DMS153 treated with DMSO at 0.1 percent for 48 hours (cell line): Measurements from ENCODE around the gene PSMA5.
"Not testable (repeated sequence)": the region's sequence is repeated elsewhere in the genome, so short reads cannot be mapped to it uniquely, and the experiment has no call there.

Source experiments
- DNase-seq: peaks from one replicate; lab custom pipeline; 2025; ENCODE audit not compliant: unreplicated experiment; lab: John Stamatoyannopoulos, UW

Gene PSMA5

DNA sequence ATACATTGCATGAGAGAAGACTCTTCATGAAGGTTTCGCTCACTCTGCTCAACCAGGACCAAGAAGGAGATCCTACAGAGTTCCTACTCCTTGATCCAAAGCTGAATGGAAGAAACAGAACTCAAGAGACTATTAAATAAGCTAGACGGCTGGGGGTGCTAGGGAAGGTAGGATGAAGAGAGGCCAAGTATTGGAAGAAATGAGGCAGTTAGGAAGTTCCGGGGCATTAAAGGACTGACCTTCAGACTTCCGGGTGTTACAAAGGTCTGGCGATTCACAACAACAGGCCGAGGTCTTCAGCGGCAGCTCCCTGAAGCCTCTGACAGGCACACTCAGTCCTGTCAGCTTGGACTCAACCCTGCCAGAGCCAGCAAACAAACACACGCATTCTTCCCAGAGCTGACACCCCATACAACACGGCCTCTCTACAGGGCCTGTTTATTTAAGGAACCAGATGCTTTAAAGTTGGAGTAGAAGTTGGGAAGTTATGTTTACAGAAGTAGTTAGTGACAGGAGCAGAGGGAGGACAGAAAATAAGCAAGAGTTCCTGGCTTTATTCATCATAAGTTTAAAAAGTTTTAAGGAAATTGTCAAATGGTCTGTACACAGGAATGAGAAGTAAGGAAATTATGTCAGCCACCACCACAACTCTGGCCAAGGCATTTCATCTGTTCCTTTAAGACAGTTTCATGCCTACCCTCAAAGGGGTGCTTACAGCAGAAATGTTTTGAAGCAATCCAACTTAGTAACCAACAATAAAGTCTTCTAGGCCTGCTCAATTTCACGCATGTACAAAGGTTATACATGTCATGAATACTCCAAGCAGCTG is 33.2 kb downstream of the PSMA5 start:
- no peak for DNase-seq

DNA sequence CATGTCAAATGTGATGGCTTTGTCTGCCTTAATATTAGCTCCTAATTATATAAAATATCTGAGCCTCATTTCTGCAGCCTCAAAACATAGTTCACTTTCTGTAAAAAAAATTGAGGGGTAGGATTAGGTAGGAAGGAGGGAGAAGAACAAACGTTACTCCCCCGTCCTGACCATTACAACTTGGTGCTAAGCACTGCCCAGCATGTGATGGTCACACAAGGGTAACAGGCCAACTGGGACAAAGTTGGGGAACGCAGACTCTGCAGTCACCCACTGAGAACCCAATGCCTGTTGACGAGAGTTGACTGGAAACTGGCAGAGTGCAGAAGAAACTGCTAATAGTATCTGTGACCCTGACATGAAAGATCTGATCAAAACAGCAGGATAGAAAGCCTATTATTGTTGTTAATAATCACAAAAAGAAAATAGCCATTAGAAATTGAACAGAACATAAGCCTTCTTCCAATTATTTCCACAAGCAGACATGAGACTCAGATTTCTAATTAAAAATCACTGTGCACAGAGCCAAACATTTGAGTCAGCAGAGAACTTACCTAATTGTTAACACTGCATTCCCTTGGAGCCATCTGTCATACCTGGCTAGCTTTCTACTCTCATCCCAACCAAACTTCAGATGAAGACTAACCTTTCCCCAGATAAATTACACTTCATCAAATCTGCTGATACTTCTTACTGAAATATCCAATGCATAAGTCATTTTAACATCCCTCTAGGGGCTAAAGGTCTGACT is 34.0 kb downstream of the PSMA5 start:
- no peak for DNase-seq

DNA sequence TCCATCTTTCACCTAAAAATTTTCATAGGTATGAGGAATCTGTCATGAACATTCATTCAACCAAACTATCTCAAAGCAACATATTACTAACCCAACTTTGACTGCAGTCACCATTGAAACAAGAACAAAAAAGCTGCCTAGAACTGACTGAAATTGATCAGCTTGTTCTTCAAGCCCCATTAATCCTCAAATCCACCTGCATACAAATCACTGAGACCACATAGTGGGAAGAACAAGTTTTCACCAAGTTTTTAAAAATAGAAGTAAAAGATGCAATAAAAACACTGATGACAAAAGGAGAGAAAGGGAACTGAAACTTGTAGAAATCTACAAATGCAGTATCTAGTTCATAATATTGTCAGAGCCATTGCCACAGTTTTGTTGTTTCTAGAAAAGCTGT is 34.6 kb downstream of the PSMA5 start:
- no peak for DNase-seq

DNA sequence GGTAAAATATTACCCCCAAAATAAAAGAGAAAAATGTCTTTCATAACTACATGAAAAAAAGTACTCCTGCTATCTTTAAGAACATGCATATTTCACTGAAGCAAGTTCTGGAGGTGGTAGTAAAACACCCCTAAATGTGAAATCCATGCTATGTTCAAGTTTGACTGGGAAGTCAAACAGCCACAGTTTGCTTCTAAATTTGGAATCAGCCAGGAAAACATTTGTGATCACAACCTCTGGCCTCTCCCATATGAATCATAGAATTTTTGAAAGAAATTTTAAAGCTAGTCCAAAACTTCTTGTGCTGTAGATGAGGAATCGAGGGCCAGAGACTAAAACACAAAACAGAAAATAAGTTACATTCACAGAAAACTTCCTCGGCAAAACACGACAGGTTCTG is 35.1 kb downstream of the PSMA5 start:
- DNase-seq: no peak

DNA sequence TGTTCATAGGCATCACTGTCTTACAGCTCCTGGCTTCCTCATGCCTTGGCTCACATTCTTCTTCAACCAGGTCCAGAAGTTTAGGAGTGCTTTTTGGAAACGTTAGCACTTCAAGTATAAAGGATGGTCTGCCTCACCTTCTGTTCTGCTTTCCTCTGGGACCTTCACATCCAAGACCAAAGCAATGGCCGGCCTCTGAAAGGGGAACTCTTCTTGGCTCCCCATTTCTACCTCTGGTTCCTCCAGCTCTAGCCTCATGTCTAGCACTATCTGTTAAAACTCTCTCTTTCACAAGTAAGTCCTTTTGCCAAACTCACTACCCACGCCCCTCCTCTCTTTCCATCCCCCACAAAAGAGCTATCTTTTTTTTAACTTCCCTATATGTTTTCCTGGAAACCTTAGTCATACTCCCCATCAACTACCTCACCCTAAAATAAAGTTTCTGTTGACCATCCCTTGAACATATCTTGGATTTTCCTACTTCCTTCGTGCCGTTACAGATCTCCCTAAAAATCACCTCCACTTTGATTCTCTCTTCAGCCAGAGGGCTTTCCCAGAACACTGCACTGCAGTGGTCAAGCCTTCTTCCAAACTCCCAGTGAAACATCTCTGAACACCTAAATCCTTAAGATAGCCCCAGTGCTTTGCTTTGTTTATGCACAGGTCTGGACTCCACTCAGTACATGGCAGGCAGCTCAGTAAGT is 36.5 kb downstream of the PSMA5 start:
- no peak for DNase-seq

DNA sequence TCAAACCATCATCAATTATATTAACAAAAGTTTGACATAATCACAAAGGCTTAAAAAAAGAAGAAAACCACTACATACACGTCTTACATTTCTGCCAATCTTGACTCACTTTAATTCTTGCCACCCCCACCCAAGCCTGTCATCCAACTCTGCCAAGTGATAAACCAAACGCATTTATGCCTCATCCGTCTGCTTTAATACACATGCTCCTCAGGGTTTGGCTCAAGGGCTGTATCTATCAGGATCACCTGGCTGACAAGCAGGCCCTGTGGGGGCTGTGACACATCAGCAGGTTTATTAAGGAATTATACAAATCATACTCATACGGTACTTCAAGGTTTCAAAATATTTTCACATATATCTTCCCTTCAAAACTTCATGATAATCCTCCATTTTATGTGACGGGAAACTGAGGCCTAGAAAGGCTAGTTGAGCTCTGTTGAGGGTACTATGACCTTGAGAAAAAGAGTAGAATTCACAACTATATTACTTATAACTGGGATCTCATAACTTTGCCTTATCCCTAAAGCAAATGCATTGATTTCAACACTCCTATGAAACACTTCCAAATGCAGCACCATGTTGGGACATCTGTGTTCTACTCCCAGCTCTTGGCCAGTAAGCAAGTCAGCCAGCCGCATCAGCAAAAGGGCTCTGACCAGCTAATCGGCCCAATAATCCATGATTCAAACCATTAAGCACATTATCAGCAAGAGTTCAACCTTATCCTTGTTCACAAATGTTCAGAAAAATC is 37.2 kb downstream of the PSMA5 start:
- DNase-seq: no peak

DNA sequence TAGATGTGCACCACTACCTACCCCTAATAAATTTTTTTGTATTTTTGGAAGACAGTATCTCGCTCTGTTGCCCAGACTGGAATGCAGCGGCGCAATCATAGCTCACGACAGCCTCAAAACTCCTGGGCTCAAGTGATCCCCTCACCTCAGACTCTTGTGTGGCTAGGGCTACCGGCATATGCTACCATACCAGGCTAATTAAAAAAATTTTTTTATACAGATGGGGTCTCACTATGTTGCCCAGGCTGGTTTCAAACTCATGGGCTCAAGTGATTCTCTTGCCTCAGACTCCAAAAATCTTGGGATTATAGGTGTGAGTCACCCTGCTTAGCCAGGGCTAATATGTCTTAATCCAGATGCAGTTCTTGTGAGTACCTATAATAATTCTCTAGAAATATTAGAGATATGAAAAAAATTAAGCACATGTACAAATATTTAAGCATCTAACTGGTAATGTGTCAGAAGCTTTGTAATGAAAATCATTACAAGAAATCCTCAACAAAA is 38.0 kb downstream of the PSMA5 start:
- no peak for DNase-seq

DNA sequence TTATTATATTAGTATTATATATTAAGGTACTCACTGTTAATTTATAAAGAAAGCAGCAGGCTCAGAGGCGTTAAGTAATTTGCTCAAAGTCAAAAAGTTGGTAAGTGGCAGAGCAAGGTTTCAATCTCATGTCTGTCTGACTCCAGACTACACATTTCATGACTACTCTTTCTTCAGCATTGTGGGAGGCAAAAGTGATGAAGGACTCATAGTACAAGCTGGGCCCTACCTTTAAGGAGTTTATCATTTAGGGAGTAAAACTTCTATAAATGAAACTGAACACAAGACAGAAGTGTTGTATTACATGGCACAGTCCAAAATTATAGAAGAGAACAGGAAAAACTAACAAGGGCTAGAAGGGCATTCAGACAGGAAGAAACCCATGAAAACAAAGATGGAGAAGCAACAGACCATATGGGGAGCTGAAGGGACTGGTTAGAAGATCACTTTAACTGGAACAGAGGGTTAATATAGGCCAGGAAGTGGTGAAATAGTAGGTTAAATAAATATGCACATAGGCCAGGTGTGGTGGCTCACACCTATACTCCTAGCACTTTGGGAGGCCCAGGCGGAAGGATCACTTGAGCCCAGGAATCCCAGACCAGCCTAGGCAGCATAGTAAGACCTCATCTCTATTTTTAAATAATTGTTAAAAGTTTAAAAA is 40.1 kb downstream of the PSMA5 start:
- no peak for DNase-seq

DNA sequence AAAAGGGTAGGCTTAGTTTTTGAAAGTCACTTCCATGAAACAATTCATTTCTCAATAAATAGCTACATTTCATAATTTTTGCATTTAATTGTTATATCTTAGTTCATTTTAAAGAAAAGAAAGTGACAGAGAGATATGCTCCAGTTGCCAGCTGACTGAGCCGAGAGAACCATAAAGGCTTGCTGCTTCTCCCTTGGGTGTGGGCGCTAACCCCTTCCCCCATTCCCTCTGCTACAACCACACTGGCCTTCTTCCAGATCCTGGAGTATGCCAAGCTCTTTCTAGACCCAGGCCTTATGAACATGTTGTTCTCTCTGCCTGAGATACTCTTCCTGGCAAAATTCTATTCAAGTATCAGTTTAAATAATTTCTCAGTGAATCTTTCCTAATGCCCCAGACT is 40.8 kb downstream of the PSMA5 start:
- DNase-seq: no peak

DNA sequence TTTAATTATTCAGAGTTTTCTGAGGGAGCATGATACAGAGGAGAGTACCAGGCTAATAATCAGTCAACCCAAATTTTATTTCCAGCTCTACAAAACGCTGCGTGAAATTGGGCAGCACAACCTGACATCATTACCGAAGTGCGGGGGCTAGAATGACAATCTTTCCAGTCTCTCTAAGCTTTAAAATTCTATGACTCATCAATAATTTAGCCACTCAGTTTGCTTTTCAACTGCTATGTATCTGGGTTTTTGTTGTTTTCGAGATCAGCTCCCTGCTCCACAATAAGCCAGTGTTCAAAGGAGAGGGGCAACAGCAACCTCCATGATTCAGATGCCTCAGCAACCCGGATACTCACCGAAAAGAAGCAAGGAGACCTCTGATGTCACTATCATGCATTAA is 42.4 kb downstream of the PSMA5 start:
- DNase-seq: no peak

DNA sequence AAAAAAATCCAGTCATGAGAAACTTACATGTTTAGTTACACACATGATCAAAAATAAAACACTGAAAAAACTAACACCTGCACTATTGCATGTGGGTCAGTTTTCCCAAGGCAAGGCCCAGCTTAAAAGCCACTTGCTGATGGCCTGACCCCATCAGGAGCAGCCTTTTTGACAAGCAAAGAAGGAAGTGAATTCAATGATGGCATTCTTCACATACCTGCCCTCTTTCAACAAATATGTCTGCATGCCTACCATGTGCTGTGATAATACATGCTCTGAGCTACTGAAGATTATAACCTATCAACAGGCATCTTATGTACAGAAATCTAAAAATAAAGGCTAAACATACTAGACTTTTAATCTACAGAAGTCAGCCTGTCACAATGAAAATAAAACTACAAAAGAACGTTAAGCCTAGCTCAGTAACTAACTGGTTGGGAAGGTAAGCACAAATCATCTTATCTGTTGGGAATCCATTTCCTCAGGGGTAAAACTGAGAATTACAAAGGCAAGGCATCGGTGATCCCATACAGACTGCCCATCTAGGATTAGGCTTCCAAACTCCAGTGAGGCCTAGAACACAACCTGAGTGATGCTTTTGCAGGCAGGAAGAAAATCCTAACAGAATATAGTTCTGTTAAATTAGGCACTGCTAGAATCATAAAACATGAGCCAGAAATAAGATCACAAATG is 43.0 kb downstream of the PSMA5 start:
- no peak for DNase-seq

DNA sequence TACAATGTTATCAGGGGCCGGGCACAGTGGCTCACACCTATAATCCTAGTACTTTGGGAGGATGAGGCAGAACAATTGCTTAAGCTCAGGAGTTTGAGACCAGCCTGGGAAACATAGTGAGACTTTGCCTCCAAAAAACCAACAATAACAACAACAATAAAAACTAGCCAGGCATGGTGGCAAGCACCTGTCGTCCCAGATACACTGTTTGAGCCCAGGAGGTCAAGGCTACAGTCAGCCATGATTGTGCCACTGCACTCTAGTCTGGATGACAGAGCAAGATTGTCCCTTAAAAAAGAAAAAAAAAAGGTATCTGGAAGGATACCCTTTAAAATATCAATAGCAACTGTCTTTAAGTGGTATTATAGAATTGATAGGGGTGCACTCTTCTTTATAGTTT is 44.7 kb downstream of the PSMA5 start:
- DNase-seq: no peak

DNA sequence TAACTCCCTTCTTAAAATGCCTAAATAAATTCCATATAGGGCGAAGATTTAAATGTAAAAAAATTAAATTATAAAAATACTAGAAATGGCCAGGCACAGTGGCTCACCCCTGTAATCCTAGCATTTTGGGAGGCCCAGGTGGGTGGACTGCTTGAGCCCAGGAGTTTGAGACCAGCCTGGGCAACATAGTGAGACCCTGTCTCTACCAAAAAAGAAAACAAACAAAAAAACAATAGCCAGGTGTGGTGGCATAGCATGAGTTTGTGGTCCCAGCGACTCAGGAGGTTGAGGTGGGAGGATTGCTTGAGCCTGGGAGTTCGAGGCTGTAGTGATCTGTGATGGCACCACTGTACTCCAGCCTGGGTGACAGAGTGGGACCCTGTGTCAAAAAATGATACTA is 46.3 kb downstream of the PSMA5 start:
- no peak for DNase-seq

DNA sequence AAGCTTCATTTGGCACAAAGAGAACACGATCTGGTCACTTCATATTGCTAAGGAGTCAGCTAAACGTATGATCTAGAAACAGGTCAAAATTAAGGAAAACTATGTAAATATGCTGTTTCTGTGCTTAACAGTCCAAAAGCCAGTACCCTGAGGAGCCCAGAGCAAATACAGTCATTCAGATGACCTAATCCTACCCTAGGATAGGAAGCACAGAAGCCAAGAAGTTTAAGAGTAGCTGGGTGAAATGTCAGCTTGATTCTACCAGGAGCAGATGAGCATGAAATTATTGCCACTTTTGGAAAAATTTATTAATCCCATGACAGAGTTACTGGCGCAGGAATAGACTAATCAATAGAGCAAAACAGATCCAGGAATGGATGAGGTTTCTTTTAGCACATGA is 46.8 kb downstream of the PSMA5 start:
- no peak for DNase-seq

DNA sequence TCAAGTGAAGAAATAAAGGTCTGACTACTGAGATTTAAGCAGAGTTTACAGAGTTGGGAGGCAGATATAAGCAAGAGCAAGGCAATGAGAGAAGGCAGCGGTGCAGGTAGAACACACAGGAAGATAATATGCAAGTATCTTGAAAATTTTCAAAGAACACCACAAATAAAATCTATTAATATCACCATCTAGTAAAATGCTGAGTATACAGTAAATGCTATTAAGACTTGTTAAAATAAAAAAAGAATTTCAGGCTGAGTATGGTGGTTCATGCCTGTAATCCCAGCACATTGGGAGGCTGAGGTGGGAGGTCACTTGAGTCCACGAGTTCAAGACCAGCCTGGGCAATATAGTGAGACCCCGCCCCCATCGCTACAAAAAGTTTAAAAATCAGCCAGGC is 48.5 kb downstream of the PSMA5 start:
- no peak for DNase-seq

DNA sequence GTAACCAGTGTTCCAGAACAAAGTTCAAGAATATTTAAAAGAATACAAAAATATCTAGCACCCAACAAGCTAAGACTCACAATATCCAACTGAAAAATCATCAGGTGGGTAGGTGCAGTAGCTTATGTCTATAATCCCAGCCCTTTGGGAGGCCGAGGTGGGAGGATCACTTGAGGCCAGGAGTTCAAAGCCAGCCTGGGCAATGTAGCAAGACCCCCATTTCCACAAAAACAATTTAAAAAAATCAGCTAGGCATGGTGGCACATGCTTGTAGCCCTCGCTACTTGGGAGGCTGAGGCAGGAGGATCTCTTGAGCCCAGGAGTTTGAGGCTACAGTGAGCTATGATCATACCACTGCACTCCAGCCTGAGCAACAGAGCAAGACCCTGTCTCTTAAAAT is 52.6 kb downstream of the PSMA5 start:
- DNase-seq: not testable (repeated sequence)

DNA sequence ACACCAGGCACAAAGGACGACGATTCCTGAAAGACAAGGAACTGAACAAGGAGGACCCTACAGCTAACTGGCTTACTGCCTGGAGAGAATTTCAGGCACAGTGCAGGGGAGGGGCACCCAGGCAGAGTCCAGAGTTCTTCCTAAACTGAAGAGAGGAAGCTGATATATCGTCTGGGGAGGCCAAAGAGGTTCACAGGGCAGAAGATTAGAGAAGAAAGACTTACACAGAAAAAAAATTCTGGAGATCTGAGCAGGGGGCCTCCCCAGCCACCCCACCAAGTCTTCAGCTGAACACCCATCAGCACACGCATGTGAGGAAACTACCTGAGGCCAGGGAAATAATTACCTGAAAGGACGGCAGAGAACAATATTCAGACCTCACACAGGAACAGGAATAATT is 53.1 kb downstream of the PSMA5 start:
- no peak for DNase-seq

DNA sequence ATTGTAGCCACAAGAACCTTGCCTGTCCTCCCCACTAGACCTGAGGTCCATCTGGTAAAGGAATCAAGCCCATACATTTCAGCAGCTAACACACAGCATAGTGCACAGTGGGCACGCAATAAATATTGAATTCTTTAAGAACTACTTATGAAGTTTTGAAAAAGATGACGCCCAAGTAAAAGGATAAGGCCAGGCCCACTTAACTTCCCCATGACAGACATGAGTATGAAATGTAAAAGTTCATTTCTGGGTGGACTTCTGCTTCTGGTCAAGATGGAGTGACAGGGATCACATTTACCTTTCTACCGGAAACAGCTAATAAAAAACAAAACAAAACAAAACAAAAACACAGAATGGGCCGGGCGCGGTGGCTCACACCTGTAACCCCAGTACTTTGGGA is 54.0 kb downstream of the PSMA5 start:
- no peak for DNase-seq

DNA sequence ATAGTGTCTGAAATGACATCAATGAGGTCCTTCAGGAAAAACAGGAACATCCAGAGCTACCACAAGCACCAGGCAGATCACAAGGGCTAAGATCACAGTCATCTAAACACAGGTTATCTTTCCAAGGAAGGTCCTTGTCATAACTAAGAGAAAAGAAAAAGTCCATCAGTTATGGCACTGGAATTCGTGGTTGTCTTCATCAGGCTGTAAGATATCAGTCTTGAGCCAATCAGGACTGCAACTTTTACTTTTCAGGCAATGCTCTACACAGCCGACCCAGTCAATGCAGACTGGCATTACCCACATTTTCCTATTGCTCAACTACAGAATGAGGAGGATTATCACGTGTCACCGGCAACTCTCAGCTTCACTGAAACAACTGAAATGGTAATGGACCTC is 54.9 kb downstream of the PSMA5 start:
- no peak for DNase-seq
